PFSK-1 (cell line): Measurements from ENCODE around the gene RFPL4AL1.
"Not testable (repeated sequence)": the region's sequence is repeated elsewhere in the genome, so short reads cannot be mapped to it uniquely, and the experiment has no call there.

Experiments used
- FOXP2 ChIP-seq: optimal IDR thresholded peaks from 2 replicates; pipeline ENCODE3; 2011; ENCODE audit warnings: borderline replicate concordance, control low read depth, inconsistent platforms; ENCODE audit not compliant: insufficient read depth; ENCODE audit errors: extremely low read length, extremely low read depth
- POLR2AphosphoS5 ChIP-seq: IDR thresholded peaks from 2 replicates; pipeline ENCODE4 v1.6.1; 2012; ENCODE audit warnings: low read depth, mild to moderate bottlenecking, control low read depth, low read length, moderate library complexity
- REST ChIP-seq, 2 experiments: IDR thresholded peaks; 2 replicates each; pipeline versions ENCODE4 v1.6.1 to v1.8.0; 2011 to 2012; ENCODE audit warnings: low read depth in 2 of 2, low read length in 2 of 2, control low read depth in 1 of 2, inconsistent platforms in 1 of 2, mild to moderate bottlenecking in 1 of 2, moderate library complexity in 1 of 2; ENCODE audit not compliant: insufficient read depth in 1 of 2
- SIN3A ChIP-seq: IDR thresholded peaks from 2 replicates; pipeline ENCODE4 v1.6.1; 2012; ENCODE audit warnings: mild to moderate bottlenecking, low read length, moderate library complexity, borderline replicate concordance; ENCODE audit not compliant: insufficient read depth
- TAF1 ChIP-seq: IDR thresholded peaks from 2 replicates; pipeline ENCODE4 v1.6.1; 2012; ENCODE audit warnings: low read length, control low read depth, borderline replicate concordance; ENCODE audit not compliant: insufficient read depth

The RFPL4AL1 gene

GRCh38 chr19:55750715-55751114 is 18.2 kb upstream of the RFPL4AL1 start:
- no peak for TF ChIP-seq FOXP2
- no peak for TF ChIP-seq TAF1
- no peak for TF ChIP-seq POLR2AphosphoS5
- TF ChIP-seq SIN3A = no peak
- TF ChIP-seq REST (IDR thresholded peaks at IDR 0.05; ENCODE audit: insufficient read depth in 1 of 2, low read depth in 2 of 2, low read length in 2 of 2) = no peak

- TF ChIP-seq TAF1 (no peak), SIN3A (no peak), POLR2AphosphoS5 (no peak), REST (IDR thresholded peaks at IDR 0.05; ENCODE audit: insufficient read depth in 1 of 2, low read depth in 2 of 2, low read length in 2 of 2) (no peak), FOXP2 (no peak)
Observed at GRCh38 chr19:55753401-55753800, 15.5 kb upstream of the RFPL4AL1 start.

- TF ChIP-seq TAF1, SIN3A, POLR2AphosphoS5: not testable (repeated sequence)
Observed at GRCh38 chr19:55758797-55759196, 10.1 kb upstream of the RFPL4AL1 start, which contains the start of gene RFPL4A. RFPL4A (plus strand) TSS chr19:55759097; CDS start chr19:55761801, 2,704 bp downstream.

GRCh38 chr19:55766466-55766865 is 2.5 kb upstream of the RFPL4AL1 start:
- TF ChIP-seq REST (IDR thresholded peaks at IDR 0.05; ENCODE audit: insufficient read depth in 1 of 2, low read depth in 2 of 2, low read length in 2 of 2) = no peak

- TF ChIP-seq POLR2AphosphoS5 (no peak), SIN3A (no peak), FOXP2 (no peak), REST (IDR thresholded peaks at IDR 0.05; ENCODE audit: insufficient read depth in 1 of 2, low read depth in 2 of 2, low read length in 2 of 2) (no peak), TAF1 (no peak)
Observed at GRCh38 chr19:55777528-55777927, 8.6 kb downstream of the RFPL4AL1 start.

GRCh38 chr19:55778331-55778730 is 9.4 kb downstream of the RFPL4AL1 start:
- no peak for TF ChIP-seq SIN3A
- TF ChIP-seq FOXP2 = no peak
- TF ChIP-seq POLR2AphosphoS5 = no peak
- no peak for TF ChIP-seq REST (IDR thresholded peaks at IDR 0.05; ENCODE audit: insufficient read depth in 1 of 2, low read depth in 2 of 2, low read length in 2 of 2)
